K562 (cell line): ENCODE data around the gene TRMT112. TPM values are rescaled to one million over a fixed set of nuclear protein-coding genes. Genes with fewer than 3 reads are reported as not detected.

ENCODE experiments used
- ATAC-seq: fragments of 200-7000 bp; cut with Tn5 transposase; 3 replicates; pipeline ENCODE4 v1.9.1; 2020; ENCODE audit warnings: moderate library complexity
- BruUV-seq: library from RNA; stranded (reverse); fragments of 400-500 nt; replicated peaks from 2 replicates; lab custom pipeline; 2021; lab: Mats Ljungman, UMichigan
- CTCF ChIA-PET: fragments of 300-600 bp; formaldehyde crosslinking; extraction: SDS; loops from one replicate; lab custom pipeline; 2021; ENCODE audit warnings: low intra/inter-chr PET ratio; lab: Yijun Ruan, JAX
- POLR2A ChIA-PET: fragments of 300-600, 350-650 bp; sonication (Branson Sonifier 250); formaldehyde crosslinking; extraction: SDS; loops from one replicate; lab custom pipeline; 2021; ENCODE audit warnings: antibody characterized with exemption, inconsistent platforms; lab: Yijun Ruan, JAX
- DNase-seq, 4 experiments: peaks; one replicate each; pipeline versions ENCODE4 v3.0.0 to v3.0.0-alpha.2; 2011 to 2018; ENCODE audit warnings: low spot score in 3 of 4, mixed read lengths in 3 of 4; ENCODE audit errors: extremely low read depth in 1 of 4
- FAIRE-seq: peaks from 2 replicates; lab custom pipeline; 2011; peaks lifted over from hg19 to GRCh38; lab: Jason Lieb, UNC
- H2AFZ ChIP-seq: 2 replicates; pipeline ENCODE4 v1.6.0; 2011; ENCODE audit warnings: low read depth, low read length, control low read depth, inconsistent platforms
- H3K27ac ChIP-seq: fragments of 200-600 bp; 3 replicates; pipeline ENCODE4 v1.8.0; 2011; ENCODE audit warnings: low read depth, mild to moderate bottlenecking, control low read depth, inconsistent platforms, low read length, moderate library complexity, mixed read lengths; ENCODE audit errors: extremely low read depth
- H3K27me3 ChIP-seq, 2 experiments: fragments of 300-600 bp in 1 of 2; 2 replicates in 1 of 2; 3 replicates in 1 of 2; pipeline versions ENCODE4 v1.6.0 to v1.8.0; 2011; ENCODE audit warnings: inconsistent platforms in 2 of 2, low read length in 2 of 2, mild to moderate bottlenecking in 1 of 2, mixed read lengths in 1 of 2, moderate library complexity in 1 of 2; ENCODE audit not compliant: control insufficient read depth in 2 of 2, insufficient read depth in 2 of 2
- H3K36me3 ChIP-seq: fragments of 300-600 bp; 3 replicates; pipeline ENCODE4 v1.8.0; 2011; ENCODE audit warnings: mild to moderate bottlenecking, low read length, inconsistent platforms; ENCODE audit not compliant: control insufficient read depth, insufficient read depth
- H3K4me1 ChIP-seq, 2 experiments: fragments of 200-600 bp in 1 of 2; replicated peaks in 1 of 2; 2 replicates in 1 of 2; 3 replicates in 1 of 2; pipeline versions ENCODE4 v1.5.1 to v1.8.0; 2011; ENCODE audit warnings: inconsistent platforms in 2 of 2, low read length in 2 of 2, mild to moderate bottlenecking in 1 of 2, mixed read lengths in 1 of 2, moderate library complexity in 1 of 2; ENCODE audit not compliant: control insufficient read depth in 2 of 2, insufficient read depth in 2 of 2
- H3K4me2 ChIP-seq: 2 replicates; pipeline ENCODE4 v1.6.1; 2011; ENCODE audit warnings: low read length, control low read depth, inconsistent platforms, mixed read lengths; ENCODE audit not compliant: insufficient read depth
- H3K4me3 ChIP-seq: fragments of 200-600 bp; sonication (generic), shearing (Covaris generic); 2 replicates; pipeline ENCODE4 v1.5.1; 2016; ENCODE audit warnings: control low read depth, inconsistent platforms
- H3K79me2 ChIP-seq: fragments of 200-600 bp; 3 replicates; pipeline ENCODE4 v1.8.0; 2011; ENCODE audit warnings: low read length, inconsistent platforms; ENCODE audit not compliant: control insufficient read depth, insufficient read depth
- H3K9ac ChIP-seq, 2 experiments: 2 replicates each; pipeline versions ENCODE4 v1.6.0 to v1.6.1; 2011; ENCODE audit warnings: low read depth in 2 of 2, low read length in 2 of 2, control low read depth in 1 of 2, inconsistent platforms in 1 of 2, mild to moderate bottlenecking in 1 of 2, mixed read lengths in 1 of 2; ENCODE audit not compliant: insufficient read depth in 1 of 2
- H3K9me1 ChIP-seq: one replicate; pipeline ENCODE4 v1.6.0; 2011; ENCODE audit warnings: inconsistent platforms, mild to moderate bottlenecking, low read length, moderate library complexity; ENCODE audit not compliant: control insufficient read depth, insufficient read depth
- H3K9me3 ChIP-seq: replicated peaks from 2 replicates; pipeline ENCODE4 v1.5.1; 2011; ENCODE audit warnings: low read depth, low read length, inconsistent platforms; ENCODE audit not compliant: control insufficient read depth, insufficient read depth
- H4K20me1 ChIP-seq: replicated peaks from 2 replicates; pipeline ENCODE4 v1.6.1; 2011; ENCODE audit warnings: low read length, inconsistent platforms, mixed read lengths; ENCODE audit not compliant: control insufficient read depth, insufficient read depth
- CCAR2 ChIP-seq: fragments of 200-400 bp; formaldehyde crosslinking; IDR thresholded peaks from 2 replicates; pipeline ENCODE4 v1.6.1; 2017; ENCODE audit warnings: mild to moderate bottlenecking, low read depth, low read length
- CREB3L1 ChIP-seq: fragments of 450-650 bp; IDR thresholded peaks from 2 replicates; pipeline ENCODE4 v1.6.1; 2014; ENCODE audit warnings: low read depth, mild to moderate bottlenecking, moderate library complexity, borderline replicate concordance
- ELF1 ChIP-seq: fragments of 200-800 bp; sonication (Bioruptor generic); IDR thresholded peaks from 2 replicates; pipeline ENCODE4 v1.6.1; 2016; ENCODE audit warnings: missing genetic modification characterization, missing compliant biosample characterization
- GABPA ChIP-seq: fragments of 200-800 bp; sonication (Bioruptor generic); conservative IDR thresholded peaks from 2 replicates; pipeline ENCODE4 v1.6.1; 2016; ENCODE audit warnings: low read depth, missing genetic modification characterization, missing compliant biosample characterization
- TAF1 ChIP-seq: IDR thresholded peaks from 2 replicates; pipeline ENCODE4 v1.6.1; 2011; ENCODE audit warnings: mild to moderate bottlenecking, low read length, moderate library complexity; ENCODE audit not compliant: insufficient read depth, control insufficient read depth, severe bottlenecking; ENCODE audit errors: extremely low read depth
- ZNF76 ChIP-seq: fragments of 250-450 bp; sonication (Bioruptor Pico); IDR thresholded peaks from 2 replicates; pipeline ENCODE4 v1.4.0; 2020; ENCODE audit warnings: mild to moderate bottlenecking, moderate library complexity, borderline replicate concordance
- WGBS: fragments of 100-300 bp; shearing (Covaris generic); methylation state at CpG from one replicate; pipeline ENCODE4 v1.1.6; 2016; ENCODE audit warnings: low coverage, mixed read lengths; ENCODE audit not compliant: insufficient coverage; ENCODE audit errors: missing lambda C conversion rate; 5-methylcytosine and 5-hydroxymethylcytosine counted together
- in situ Hi-C: fragments of 300-500 bp; cut with MboI; formaldehyde crosslinking; loops from 4 replicates; pipeline ENCODE4 v1.15.0; 2018; ENCODE audit warnings: inconsistent platforms, mixed read lengths
- intact Hi-C: fragments of 100-400 bp; cut with micrococcal nuclease; formaldehyde crosslinking; loops from 2 replicates; pipeline ENCODE4 v1.14.2; 2022
- polyA plus RNA-seq, 8 experiments: library from polyadenylated mRNA; depleted of rRNA in 4 of 8; stranded (reverse) in 5 of 8; unstranded in 3 of 8; fragments of >200 nt; fragmentation: Nextera tagmentation in 2 of 8; fragmentation: Illumina TruSeq in 1 of 8; extraction: Ambion mirVana in 2 of 8; extraction: Trizol in 1 of 8; gene quantifications; 2 replicates each; pipeline versions ENCODE4 v1.2.1 to v1.2.3, GENCODE V29; 2011 to 2014; ENCODE audit warnings: inconsistent platforms in 1 of 8, missing spikeins in 1 of 8
- total RNA-seq, 7 experiments: library from RNA; depleted of rRNA in 6 of 7; stranded (reverse); fragments of >200 nt in 6 of 7; fragmentation: Illumina TruSeq in 2 of 7; extraction: Trizol in 2 of 7; gene quantifications; 2 replicates each; pipeline versions ENCODE4 v1.2.1 to v1.2.3, GENCODE V29; 2011 to 2021; ENCODE audit warnings: low replicate concordance in 1 of 7

Gene TRMT112
- total and polyA plus RNA-seq, 9 of the 15 experiments (the other 6 are each of a cell fraction or from before 2014, with no cell fraction given) = 162 to 444 (median 300) TPM

DNA sequence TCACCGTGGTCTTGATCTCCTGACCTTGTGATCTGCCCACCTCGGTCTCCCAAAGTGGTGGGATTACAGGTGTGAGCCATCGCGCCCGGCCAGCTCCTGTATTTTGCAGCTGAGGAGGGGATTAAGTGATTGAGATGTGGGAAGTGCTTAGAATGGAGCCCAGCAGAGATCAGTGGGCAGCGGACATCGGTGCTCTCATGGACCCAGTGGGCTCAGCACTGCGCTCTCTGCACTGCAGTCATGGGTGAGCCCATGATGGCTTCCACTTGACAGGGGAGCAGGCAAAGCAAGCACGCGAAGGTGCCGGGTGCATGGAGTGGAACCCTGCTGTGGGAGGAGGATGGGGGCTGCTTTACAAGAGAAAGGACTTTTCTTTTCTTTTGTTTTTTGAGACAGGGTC lies 13.5 kb upstream of the TRMT112 start:
- peak overlapping the region; percentile 79; the same call in 2 of the 3 replicates for H3K27ac ChIP-seq
- no peaks in the 10 kb centered on the region for H3K79me2 ChIP-seq
- peaks cover 30 to 44% of the 10 kb centered on the region in 2 experiments for H3K4me1 ChIP-seq
- H3K9ac ChIP-seq = peak overlapping the region; percentile 67 to 89; a peak in 3 of 4 replicates
- ChIA-PET POLR2A (interaction anchor here (0.6 to 1.8 kb wide), 7 partner anchors 8 to 167 kb away, joined by 3 to 15 read pairs (median 4); partner anchors contain the start of genes ESRRA, PRDX5 and TRMT112), CTCF (no interaction called here)
- FAIRE-seq (no peak), DNase-seq (no peak), ATAC-seq (no peak)
- WGBS = 93% methylated on average over 8 of the region's 11 CpGs
- no peaks in the 10 kb centered on the region for H3K27me3 ChIP-seq
- in situ Hi-C loops (no loop called here), intact Hi-C loops (loop anchor here (1.0 kb wide), 1 partner anchor 14 kb away; the partner anchor contains the start of gene TRMT112)
- H3K4me3 ChIP-seq = no peak overlapping the region
- no peaks in the 10 kb centered on the region; the same call in 2 of the 3 replicates for H3K36me3 ChIP-seq
- TF ChIP-seq ELF1 (tag) = 0 out of 2 replicates have a peak, but pooled peaks have one; percentile 0
- no peak for TF ChIP-seq CCAR2
- TF ChIP-seq CREB3L1 = no peak
- TF ChIP-seq TAF1 = no peak
- TF ChIP-seq ZNF76 (CRISPR knock-in tag) = no peak
- TF ChIP-seq GABPA = 0 out of 2 replicates have a peak, but pooled peaks have one; percentile 2
- H3K9me3 ChIP-seq = no peaks in the 10 kb centered on the region; the same call in 1 of the 2 replicates
- no TSS peak for BruUV-seq
- no peak overlapping the region; the same call in 1 of the 2 replicates for H2AFZ ChIP-seq
- H3K4me2 ChIP-seq = no peak overlapping the region; the same call in 1 of the 2 replicates
- no peaks in the 10 kb centered on the region for H4K20me1 ChIP-seq
- no peaks in the 10 kb centered on the region for H3K9me1 ChIP-seq
